GM12872 (cell line): Measurements from ENCODE around the gene MPG.

Experiments used
- CTCF ChIP-seq: IDR thresholded peaks from 3 replicates; pipeline ENCODE4 v1.5.1; 2011; ENCODE audit warnings: low read depth, mild to moderate bottlenecking, low read length, moderate library complexity; ENCODE audit not compliant: insufficient read depth

The MPG gene

GRCh38 chr16:66309-67182 lies 11.5 kb upstream of the MPG start:
- no peak for TF ChIP-seq CTCF

GRCh38 chr16:67183-67791 lies 10.7 kb upstream of the MPG start:
- no peak for TF ChIP-seq CTCF

- no peak for TF ChIP-seq CTCF
These were observed 9.9 kb upstream of the MPG start for GRCh38 chr16:67884-68789.

- TF ChIP-seq CTCF, result no peak
These were observed 8.8 kb upstream of the MPG start for GRCh38 chr16:69181-69580.

GRCh38 chr16:71210-71539 lies 6.8 kb upstream of the MPG start:
- no peak for TF ChIP-seq CTCF

- no peak for TF ChIP-seq CTCF
These were observed 6.3 kb upstream of the MPG start for GRCh38 chr16:71540-72401.
